GM12865 (cell line): ENCODE results near the gene CKB.

Source experiments
- DNase-seq: peaks from one replicate; pipeline ENCODE4 v3.0.0; 2010; ENCODE audit warnings: low read depth
- H3K4me3 ChIP-seq: 2 replicates; pipeline ENCODE4 v1.5.1; 2011; ENCODE audit warnings: mild to moderate bottlenecking, low read depth, low read length, control low read depth
- CTCF ChIP-seq: IDR thresholded peaks from 2 replicates; pipeline ENCODE4 v1.5.1; 2011; ENCODE audit warnings: low read length, control low read depth, low read depth, inconsistent platforms; ENCODE audit not compliant: insufficient read depth; ENCODE audit errors: missing control alignments

CKB gene

GRCh38 chr14:103549361-103550311 is 27.0 kb upstream of the CKB start:
- H3K4me3 ChIP-seq = no peak overlapping the region
- DNase-seq = no peak
- no peak for TF ChIP-seq CTCF

- TF ChIP-seq CTCF = no peak
These were observed 26.1 kb upstream of the CKB start for GRCh38 chr14:103548463-103549351.

GRCh38 chr14:103547941-103548462 is 25.4 kb upstream of the CKB start:
- H3K4me3 ChIP-seq = no peak overlapping the region
- no peak for TF ChIP-seq CTCF
- DNase-seq = no peak

More at GRCh38 chr14:103548463-103549351, 26.1 kb upstream of the CKB start:
- H3K4me3 ChIP-seq = no peak overlapping the region
- no peak for DNase-seq

GRCh38 chr14:103547455-103547940 is 24.9 kb upstream of the CKB start:
- no peak for DNase-seq

GRCh38 chr14:103546652-103547454 is 24.2 kb upstream of the CKB start:
- TF ChIP-seq CTCF = peak; percentile 88
- no peak overlapping the region for H3K4me3 ChIP-seq
- peak; percentile 78 for DNase-seq

More at GRCh38 chr14:103547455-103547940, 24.9 kb upstream of the CKB start:
- H3K4me3 ChIP-seq = no peak overlapping the region
- no peak for TF ChIP-seq CTCF

GRCh38 chr14:103545915-103546651 is 23.5 kb upstream of the CKB start:
- no peak for TF ChIP-seq CTCF
- H3K4me3 ChIP-seq = no peak overlapping the region
- DNase-seq = no peak
